Mesenchymal stem cell (in vitro differentiated cells and primary cell): Measurements from ENCODE around the gene ASIC2.

Experiments
- DNase-seq: peaks from one replicate; pipeline ENCODE4 v3.0.0-alpha.2; 2013
- H2AFZ ChIP-seq: one replicate; pipeline ENCODE4 v1.6.1; 2013; ENCODE audit warnings: low read depth, mild to moderate bottlenecking, control low read depth, inconsistent platforms, low read length, moderate library complexity
- H2AK5ac ChIP-seq: 2 replicates; pipeline ENCODE4 v1.6.1; 2013; ENCODE audit warnings: low read length, moderate library complexity, mild to moderate bottlenecking, inconsistent platforms; ENCODE audit not compliant: severe bottlenecking
- H2BK120ac ChIP-seq: one replicate; pipeline ENCODE4 v1.6.1; 2013; ENCODE audit warnings: low read depth, mild to moderate bottlenecking, inconsistent platforms, low read length, moderate library complexity
- H2BK12ac ChIP-seq, 2 experiments: one replicate each; pipeline ENCODE4 v1.6.1; 2013; ENCODE audit warnings: inconsistent platforms in 2 of 2, low read length in 2 of 2, mild to moderate bottlenecking in 2 of 2, moderate library complexity in 2 of 2, control low read depth in 1 of 2
- H2BK15ac ChIP-seq: one replicate; pipeline ENCODE4 v1.6.1; 2013; ENCODE audit warnings: mild to moderate bottlenecking, low read depth, inconsistent platforms; ENCODE audit not compliant: poor library complexity, severe bottlenecking
- H2BK5ac ChIP-seq: 2 replicates; pipeline ENCODE4 v1.6.1; 2013; ENCODE audit warnings: low read depth, mild to moderate bottlenecking, low read length, control low read depth, inconsistent platforms; ENCODE audit not compliant: poor library complexity, severe bottlenecking
- H3K14ac ChIP-seq, 2 experiments: one replicate each; pipeline ENCODE4 v1.6.1; 2013; ENCODE audit warnings: inconsistent platforms in 2 of 2, low read length in 2 of 2, control low read depth in 1 of 2, mild to moderate bottlenecking in 1 of 2, moderate library complexity in 1 of 2
- H3K18ac ChIP-seq, 2 experiments: one replicate each; pipeline ENCODE4 v1.6.1; 2013; ENCODE audit warnings: inconsistent platforms in 2 of 2, low read length in 2 of 2, control low read depth in 1 of 2, low read depth in 1 of 2, mild to moderate bottlenecking in 1 of 2
- H3K23ac ChIP-seq, 2 experiments: one replicate each; pipeline ENCODE4 v1.6.1; 2013; ENCODE audit warnings: inconsistent platforms in 2 of 2, low read length in 2 of 2, mild to moderate bottlenecking in 2 of 2, moderate library complexity in 2 of 2, control low read depth in 1 of 2
- H3K27ac ChIP-seq: 2 replicates; pipeline ENCODE4 v1.5.1; 2013; ENCODE audit warnings: mild to moderate bottlenecking, moderate library complexity, low read length, control low read depth, inconsistent platforms; ENCODE audit not compliant: poor library complexity, severe bottlenecking
- H3K27me3 ChIP-seq, 2 experiments: 2 replicates each; pipeline versions ENCODE4 v1.6.1 to v1.7.0; 2013; ENCODE audit warnings: low read length in 2 of 2, mild to moderate bottlenecking in 2 of 2, moderate library complexity in 2 of 2, control low read depth in 1 of 2, inconsistent platforms in 1 of 2; ENCODE audit not compliant: control insufficient read depth in 1 of 2, insufficient read depth in 1 of 2
- H3K36me3 ChIP-seq, 2 experiments: 2 replicates each; pipeline versions ENCODE4 v1.6.1 to v1.7.0; 2013; ENCODE audit warnings: low read length in 2 of 2, control low read depth in 1 of 2, inconsistent platforms in 1 of 2, low read depth in 1 of 2, mild to moderate bottlenecking in 1 of 2; ENCODE audit not compliant: insufficient read depth in 2 of 2, control insufficient read depth in 1 of 2
- H3K4ac ChIP-seq, 2 experiments: one replicate each; pipeline ENCODE4 v1.6.1; 2013; ENCODE audit warnings: inconsistent platforms in 2 of 2, low read length in 2 of 2, mild to moderate bottlenecking in 2 of 2, moderate library complexity in 2 of 2, control low read depth in 1 of 2, low read depth in 1 of 2
- H3K4me1 ChIP-seq: 2 replicates; pipeline ENCODE4 v1.6.1; 2013; ENCODE audit warnings: low read depth, low read length, control low read depth; ENCODE audit not compliant: control insufficient read depth, insufficient read depth
- H3K4me2 ChIP-seq: 2 replicates; pipeline ENCODE4 v1.6.1; 2013; ENCODE audit warnings: low read length, mild to moderate bottlenecking, inconsistent platforms; ENCODE audit not compliant: poor library complexity, severe bottlenecking
- H3K4me3 ChIP-seq, 2 experiments: 2 replicates each; pipeline versions ENCODE4 v1.5.1 to v1.7.0; 2013; ENCODE audit warnings: low read length in 2 of 2, mild to moderate bottlenecking in 2 of 2, control low read depth in 1 of 2, low read depth in 1 of 2; ENCODE audit not compliant: insufficient read depth in 1 of 2
- H3K79me1 ChIP-seq: replicated peaks from 2 replicates; pipeline ENCODE4 v1.6.1; 2013; ENCODE audit warnings: mild to moderate bottlenecking, control low read depth, low read length, inconsistent platforms; ENCODE audit not compliant: poor library complexity, severe bottlenecking
- H3K9ac ChIP-seq: 2 replicates; pipeline ENCODE4 v1.7.0; 2013; ENCODE audit warnings: mild to moderate bottlenecking, low read length, moderate library complexity
- H3K9me3 ChIP-seq: 2 replicates; pipeline ENCODE4 v1.7.0; 2013; ENCODE audit warnings: mild to moderate bottlenecking, low read length; ENCODE audit not compliant: control insufficient read depth
- H4K8ac ChIP-seq: one replicate; pipeline ENCODE4 v1.6.1; 2013; ENCODE audit warnings: inconsistent platforms, mild to moderate bottlenecking, low read length, moderate library complexity
- H4K91ac ChIP-seq: one replicate; pipeline ENCODE4 v1.6.1; 2013; ENCODE audit warnings: mild to moderate bottlenecking, low read length, inconsistent platforms
- WGBS: methylation state at CpG from one replicate; pipeline ENCODE4 v1.1.7; 2013; ENCODE audit warnings: mixed read lengths; 5-methylcytosine and 5-hydroxymethylcytosine counted together

Gene ASIC2

GRCh38 chr17:33241390-33241789, 51.7 kb downstream of the ASIC2 start:
- H2BK120ac ChIP-seq: no peak overlapping the region
- no peaks in the 10 kb centered on the region for H3K79me1 ChIP-seq
- H3K23ac ChIP-seq: no peak overlapping the region
- H3K4me1 ChIP-seq: no peaks in the 10 kb centered on the region
- no peak overlapping the region for H3K4ac ChIP-seq
- no peak overlapping the region for H3K27ac ChIP-seq
- DNase-seq: no peak
- no peak overlapping the region for H4K8ac ChIP-seq
- H3K14ac ChIP-seq: no peak overlapping the region
- no peak overlapping the region for H2BK5ac ChIP-seq
- no peak overlapping the region for H3K4me2 ChIP-seq
- no peak overlapping the region for H3K9ac ChIP-seq
- H2AFZ ChIP-seq: no peak overlapping the region
- no peak overlapping the region for H3K18ac ChIP-seq
- H2AK5ac ChIP-seq: no peak overlapping the region
- H3K4me3 ChIP-seq: no peak overlapping the region
- no peak overlapping the region for H4K91ac ChIP-seq
- H2BK15ac ChIP-seq: no peak overlapping the region
- no peak overlapping the region for H2BK12ac ChIP-seq
- peaks cover 0 to 62% of the 10 kb centered on the region in 2 experiments for H3K27me3 ChIP-seq
- H3K9me3 ChIP-seq: no peaks in the 10 kb centered on the region
- no peaks in the 10 kb centered on the region for H3K36me3 ChIP-seq

DNA sequence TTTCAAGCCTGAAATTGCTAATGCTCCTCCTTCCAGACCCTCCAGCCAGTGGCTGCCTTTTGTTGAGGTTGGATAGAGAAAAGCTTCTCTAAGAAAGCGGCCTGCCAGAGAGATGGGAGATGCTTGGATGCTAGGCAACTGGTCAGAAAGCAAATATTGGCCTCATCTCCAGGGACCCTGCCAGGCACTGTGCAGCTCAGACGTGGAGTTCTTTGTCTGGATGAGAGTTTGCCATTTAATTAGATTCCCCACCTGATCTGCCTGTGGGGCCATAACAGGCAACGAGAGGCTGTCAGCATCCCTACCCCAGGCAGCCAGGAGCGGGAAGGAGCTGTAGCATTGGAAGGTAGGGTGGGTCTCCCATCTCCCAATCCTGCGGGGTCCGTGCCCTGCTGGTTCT, 52.7 kb downstream of the ASIC2 start:
- H3K14ac ChIP-seq: no peak overlapping the region
- 91% methylated on average over 6 of the region's 6 CpGs for WGBS
- H3K4ac ChIP-seq: no peak overlapping the region
- H3K4me3 ChIP-seq: no peak overlapping the region
- H3K4me1 ChIP-seq: peaks cover 2% of the 10 kb centered on the region
- no peaks in the 10 kb centered on the region for H3K9me3 ChIP-seq
- H2BK15ac ChIP-seq: no peak overlapping the region
- no peak overlapping the region for H3K27ac ChIP-seq
- no peaks in the 10 kb centered on the region for H3K36me3 ChIP-seq
- no peak overlapping the region for H2BK5ac ChIP-seq
- no peak overlapping the region for H3K4me2 ChIP-seq
- DNase-seq: no peak
- no peak overlapping the region for H3K18ac ChIP-seq
- no peak overlapping the region for H2AK5ac ChIP-seq
- no peak overlapping the region for H4K8ac ChIP-seq
- no peak overlapping the region for H4K91ac ChIP-seq
- no peak overlapping the region for H3K9ac ChIP-seq
- no peaks in the 10 kb centered on the region for H3K79me1 ChIP-seq
- no peak overlapping the region for H2AFZ ChIP-seq
- H3K23ac ChIP-seq: no peak overlapping the region
- no peak overlapping the region for H2BK120ac ChIP-seq
- H2BK12ac ChIP-seq: no peak overlapping the region
- peaks cover 0 to 53% of the 10 kb centered on the region in 2 experiments for H3K27me3 ChIP-seq

GRCh38 chr17:33239702-33240101, 53.4 kb downstream of the ASIC2 start:
- Histone ChIP-seq H3K4ac (no peak overlapping the region), H3K27me3 (peaks cover 0 to 47% of the 10 kb centered on the region in 2 experiments), H4K91ac (no peak overlapping the region), H2BK15ac (no peak overlapping the region), H3K36me3 (no peaks in the 10 kb centered on the region), H3K14ac (no peak overlapping the region), H3K79me1 (no peaks in the 10 kb centered on the region), H2BK120ac (no peak overlapping the region), H2AK5ac (no peak overlapping the region), H2BK5ac (no peak overlapping the region), H3K27ac (no peak overlapping the region), H3K9me3 (no peaks in the 10 kb centered on the region), H3K4me3 (no peak overlapping the region), H2BK12ac (no peak overlapping the region), H2AFZ (no peak overlapping the region), H3K4me2 (no peak overlapping the region), H3K23ac (no peak overlapping the region), H4K8ac (no peak overlapping the region), H3K9ac (no peak overlapping the region), H3K4me1 (peaks cover 6% of the 10 kb centered on the region), H3K18ac (no peak overlapping the region)
- no peak for DNase-seq
- 100% methylated on average over 1 of the region's 1 CpG for WGBS

DNA sequence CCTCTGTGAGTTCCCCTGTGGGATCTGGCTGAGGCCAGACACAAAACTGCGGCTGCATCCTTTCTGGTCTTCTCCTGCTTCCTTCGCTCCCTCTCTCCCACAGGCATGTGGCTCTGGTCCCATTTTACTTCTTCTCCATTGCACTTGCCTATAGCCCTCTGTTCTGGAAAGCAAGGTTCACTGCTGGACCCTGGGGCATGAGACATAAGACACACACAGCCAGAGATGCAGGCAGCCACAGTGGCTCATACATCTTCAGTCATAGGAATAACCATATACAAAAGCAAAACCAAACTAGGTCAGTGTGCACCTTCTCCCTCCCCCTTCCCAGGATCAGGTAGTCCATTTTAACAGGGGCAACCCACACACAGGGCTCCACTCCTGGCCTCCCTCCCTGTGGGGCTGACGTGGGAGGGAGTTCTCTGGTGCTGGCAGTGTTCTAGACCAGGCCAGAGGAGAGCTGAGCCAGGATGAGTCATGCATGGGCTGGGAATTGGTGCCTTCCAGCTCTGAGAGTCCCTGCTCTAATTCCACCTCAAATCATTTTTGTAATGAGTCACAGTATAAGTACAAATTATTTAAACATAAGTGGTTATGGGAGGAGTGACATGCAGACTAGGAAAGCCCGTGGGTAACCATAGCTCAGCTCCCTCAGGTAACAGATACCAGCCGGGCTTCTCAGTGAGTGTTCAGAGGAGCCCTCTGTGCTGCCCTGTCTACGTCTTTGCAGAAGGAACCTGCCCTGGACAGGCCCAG, 58.0 kb downstream of the ASIC2 start:
- 62% methylated on average over 5 of the region's 6 CpGs for WGBS
- DNase-seq: peak; percentile 83
- H3K4me3 ChIP-seq: no peak overlapping the region

More for the DNA sequence above, 58.0 kb downstream of the ASIC2 start:
- Histone ChIP-seq H2AFZ (no peak overlapping the region), H3K36me3 (no peaks in the 10 kb centered on the region), H3K4me2 (no peak overlapping the region), H3K4ac (no peak overlapping the region), H3K9ac (no peak overlapping the region), H3K23ac (no peak overlapping the region), H2BK120ac (no peak overlapping the region), H4K8ac (no peak overlapping the region), H3K27me3 (peaks cover 0 to 35% of the 10 kb centered on the region in 2 experiments), H3K9me3 (no peaks in the 10 kb centered on the region), H2BK5ac (no peak overlapping the region), H4K91ac (no peak overlapping the region), H2BK15ac (no peak overlapping the region), H3K79me1 (no peaks in the 10 kb centered on the region), H3K14ac (no peak overlapping the region), H3K4me1 (peaks cover 6% of the 10 kb centered on the region), H3K27ac (no peak overlapping the region), H2BK12ac (no peak overlapping the region), H2AK5ac (no peak overlapping the region), H3K18ac (no peak overlapping the region)
